NCI-H2227 (cell line): ENCODE data around the gene KRT86.
"Not testable (repeated sequence)": the region's sequence is repeated elsewhere in the genome, so short reads cannot be mapped to it uniquely, and the experiment has no call there.

Experiments
- DNase-seq: peaks from one replicate; lab custom pipeline; 2025; ENCODE audit not compliant: unreplicated experiment; lab: John Stamatoyannopoulos, UW

The KRT86 gene

DNA sequence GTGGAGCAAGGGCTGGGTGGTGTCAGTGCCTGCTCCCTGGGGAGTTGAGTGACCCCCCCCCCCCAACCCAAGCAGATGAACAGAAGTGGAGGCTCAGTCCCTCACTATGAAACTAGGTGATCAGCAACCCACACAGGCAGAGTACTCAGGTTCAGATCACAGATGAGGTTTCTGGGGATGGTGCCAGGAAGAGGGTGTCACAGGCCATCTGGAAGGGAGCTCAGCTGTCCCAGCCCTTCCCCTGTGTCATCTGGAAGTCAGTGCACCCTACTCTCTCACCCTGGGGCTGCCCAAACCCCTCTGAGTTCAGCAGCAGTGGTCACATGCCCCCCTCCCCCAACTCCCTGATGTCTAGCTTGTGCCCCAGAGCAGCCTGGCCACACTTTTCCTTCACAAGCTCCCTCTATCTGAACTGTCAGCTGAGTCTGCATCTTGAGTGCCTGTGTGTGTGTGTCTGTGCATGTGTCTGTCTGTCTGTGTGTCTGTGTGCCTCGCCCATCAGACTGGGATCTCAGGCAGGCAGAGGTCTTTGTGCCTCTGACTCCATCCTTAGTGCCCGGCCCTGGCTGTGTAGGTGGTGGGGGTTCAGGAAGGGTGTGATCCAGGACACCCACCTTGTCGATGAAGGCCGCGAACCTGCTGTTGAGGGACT, 16.2 kb downstream of the KRT86 start:
- DNase-seq = not testable (repeated sequence)

- no peak for DNase-seq
Observed at GRCh38 chr12:52291267-52291935, 17.0 kb downstream of the KRT86 start, which contains the start of gene KRT81. Gene KRT81, minus strand, starts transcription at chr12:52291534. Its CDS starts 69 bp downstream, at chr12:52291465.

- no peak for DNase-seq
Observed at GRCh38 chr12:52293926-52294325, 19.5 kb downstream of the KRT86 start.

GRCh38 chr12:52294803-52295202, 20.4 kb downstream of the KRT86 start:
- no peak for DNase-seq

DNA sequence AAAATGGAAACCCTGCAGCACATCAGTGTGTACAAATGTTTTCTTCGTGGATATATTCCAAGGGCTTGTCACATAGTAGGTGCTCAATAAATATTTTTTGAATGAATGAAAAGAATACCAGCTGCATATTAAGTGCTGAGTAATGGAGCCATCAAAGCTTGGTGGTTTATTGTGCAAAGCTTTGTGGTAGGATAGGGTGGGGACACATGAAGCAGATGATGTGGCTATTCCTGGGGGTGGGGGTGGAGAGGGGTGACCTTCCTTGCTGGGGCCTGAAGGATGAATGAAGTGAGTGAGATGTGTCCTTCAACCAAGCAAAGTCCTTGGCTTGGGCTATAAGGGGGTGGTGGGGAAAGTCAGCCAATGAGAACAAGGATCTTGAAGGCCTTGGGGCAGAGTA, 21.2 kb downstream of the KRT86 start:
- DNase-seq = no peak

GRCh38 chr12:52296572-52297215, 22.2 kb downstream of the KRT86 start:
- no peak for DNase-seq

DNA sequence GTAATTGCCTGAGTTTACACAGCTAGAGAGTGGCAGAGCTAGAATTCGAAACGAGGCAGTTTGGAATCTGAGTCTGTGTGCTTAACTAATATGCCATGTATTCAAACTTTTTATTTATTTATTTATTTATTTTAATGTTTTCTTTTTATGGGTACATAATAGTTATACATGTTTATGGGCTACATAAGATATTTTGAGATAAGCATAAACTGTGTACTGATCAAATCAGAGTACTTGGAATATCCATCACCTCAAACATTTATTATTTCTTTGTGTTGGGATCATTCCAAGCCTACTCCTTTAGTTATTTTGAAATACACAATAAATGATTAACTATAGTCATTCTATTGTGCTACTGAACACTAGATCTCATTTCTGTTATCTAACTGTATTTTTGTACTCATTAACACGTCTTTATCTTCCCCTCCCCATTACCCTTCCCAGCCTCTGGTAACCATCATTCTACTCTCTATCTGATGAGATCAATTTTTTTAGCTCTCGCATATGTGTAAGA, 24.3 kb downstream of the KRT86 start:
- DNase-seq = no peak

- DNase-seq = no peak
Observed at GRCh38 chr12:52300796-52301691, 26.6 kb downstream of the KRT86 start.

DNA sequence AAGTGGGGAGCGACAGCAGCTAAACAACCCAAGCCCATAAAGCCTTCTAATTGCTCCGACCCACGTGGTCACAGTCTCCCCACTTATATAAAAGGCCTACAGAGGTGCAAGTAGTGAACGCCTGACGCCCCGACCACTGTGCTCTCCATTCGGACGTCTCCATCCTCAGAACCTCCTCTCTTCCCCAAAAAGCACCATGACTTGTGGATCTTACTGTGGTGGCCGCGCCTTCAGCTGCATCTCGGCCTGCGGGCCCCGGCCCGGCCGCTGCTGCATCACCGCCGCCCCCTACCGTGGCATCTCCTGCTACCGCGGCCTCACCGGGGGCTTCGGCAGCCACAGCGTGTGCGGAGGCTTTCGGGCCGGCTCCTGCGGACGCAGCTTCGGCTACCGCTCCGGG, 27.3 kb downstream of the KRT86 start:
- not testable (repeated sequence) for DNase-seq

DNA sequence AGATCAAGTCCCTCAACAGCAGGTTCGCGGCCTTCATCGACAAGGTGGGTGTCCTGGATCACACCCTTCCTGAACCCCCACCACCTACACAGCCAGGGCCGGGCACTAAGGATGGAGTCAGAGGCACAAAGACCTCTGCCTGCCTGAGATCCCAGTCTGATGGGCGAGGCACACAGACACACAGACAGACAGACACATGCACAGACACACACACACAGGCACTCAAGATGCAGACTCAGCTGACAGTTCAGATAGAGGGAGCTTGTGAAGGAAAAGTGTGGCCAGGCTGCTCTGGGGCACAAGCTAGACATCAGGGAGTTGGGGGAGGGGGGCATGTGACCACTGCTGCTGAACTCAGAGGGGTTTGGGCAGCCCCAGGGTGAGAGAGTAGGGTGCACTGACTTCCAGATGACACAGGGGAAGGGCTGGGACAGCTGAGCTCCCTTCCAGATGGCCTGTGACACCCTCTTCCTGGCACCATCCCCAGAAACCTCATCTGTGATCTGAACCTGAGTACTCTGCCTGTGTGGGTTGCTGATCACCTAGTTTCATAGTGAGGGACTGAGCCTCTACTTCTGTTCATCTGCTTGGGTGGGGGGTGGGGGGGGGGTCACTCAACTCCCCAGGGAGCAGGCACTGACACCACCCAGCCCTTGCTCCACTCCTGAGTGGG, 27.9 kb downstream of the KRT86 start:
- DNase-seq = not testable (repeated sequence)

- DNase-seq = not testable (repeated sequence)
Observed at GRCh38 chr12:52304941-52305411, 30.5 kb downstream of the KRT86 start.

- no peak for DNase-seq
Observed at GRCh38 chr12:52305921-52306705, 31.7 kb downstream of the KRT86 start.

DNA sequence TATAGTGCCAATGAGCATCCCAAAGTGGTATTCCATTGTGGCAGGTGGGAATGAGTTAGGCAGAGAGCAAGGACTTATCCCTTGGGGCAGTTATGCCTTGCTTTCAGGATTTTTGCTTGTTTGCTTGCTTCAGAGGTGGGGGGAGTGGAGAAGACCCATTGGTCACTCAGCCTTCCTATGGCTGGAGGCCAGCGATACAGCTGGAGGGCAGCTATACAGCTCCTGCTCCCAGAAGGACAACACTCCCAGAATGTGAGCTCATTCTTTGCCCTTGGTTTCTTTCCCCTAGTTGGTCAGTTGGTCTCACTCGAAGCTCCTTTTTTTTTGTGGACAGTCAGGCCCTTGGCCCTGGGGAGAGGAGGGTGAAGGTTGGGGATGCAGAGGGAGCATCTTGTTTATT, 32.3 kb downstream of the KRT86 start:
- DNase-seq = no peak

DNA sequence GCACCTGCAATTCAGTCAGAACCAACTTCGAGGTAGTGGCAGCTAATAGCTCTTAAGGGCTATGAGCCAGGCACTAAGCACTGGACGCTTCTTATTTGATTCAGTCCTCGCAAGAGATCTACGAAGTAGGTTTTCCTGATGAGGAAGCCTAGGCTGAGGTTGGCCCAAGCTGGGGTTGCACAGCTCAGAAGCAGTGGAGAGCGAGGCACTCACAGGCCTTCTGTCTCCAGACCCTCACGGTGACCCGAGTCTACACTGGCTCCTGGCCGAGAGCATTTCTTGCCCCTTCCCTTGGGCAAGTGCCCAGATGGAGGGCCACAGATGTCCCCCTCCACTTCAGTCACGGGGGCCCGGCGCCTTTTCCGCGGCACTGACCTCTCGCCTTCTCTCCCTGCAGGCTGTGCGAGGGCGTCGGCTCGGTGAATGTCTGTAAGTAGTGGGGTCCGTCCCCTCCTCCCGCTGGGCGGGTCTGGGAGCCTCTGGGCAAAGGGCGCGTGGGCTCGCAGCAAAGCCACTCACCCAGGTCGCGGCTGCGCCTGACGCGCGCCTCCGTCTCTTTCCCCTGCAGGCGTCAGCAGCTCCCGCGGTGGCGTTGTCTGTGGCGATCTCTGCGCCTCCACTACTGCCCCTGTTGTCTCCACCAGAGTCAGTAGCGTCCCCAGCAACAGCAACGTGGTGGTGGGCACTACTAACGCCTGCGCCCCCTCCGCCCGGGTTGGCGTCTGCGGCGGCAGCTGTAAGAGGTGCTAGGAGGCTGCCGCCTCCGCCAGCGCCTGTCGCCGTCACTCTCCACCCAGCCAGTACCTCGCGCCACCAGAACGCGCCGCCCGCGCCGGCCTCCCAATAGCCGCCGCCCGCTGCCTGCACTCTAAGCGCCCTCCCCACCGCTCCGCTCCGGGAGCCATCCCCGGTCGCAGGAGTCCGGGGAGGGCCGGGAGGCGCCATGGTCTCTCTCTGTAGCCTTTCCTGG, 33.7 kb downstream of the KRT86 start:
- peak; percentile 70 for DNase-seq

GRCh38 chr12:52308806-52309425, 34.5 kb downstream of the KRT86 start:
- DNase-seq = no peak

DNA sequence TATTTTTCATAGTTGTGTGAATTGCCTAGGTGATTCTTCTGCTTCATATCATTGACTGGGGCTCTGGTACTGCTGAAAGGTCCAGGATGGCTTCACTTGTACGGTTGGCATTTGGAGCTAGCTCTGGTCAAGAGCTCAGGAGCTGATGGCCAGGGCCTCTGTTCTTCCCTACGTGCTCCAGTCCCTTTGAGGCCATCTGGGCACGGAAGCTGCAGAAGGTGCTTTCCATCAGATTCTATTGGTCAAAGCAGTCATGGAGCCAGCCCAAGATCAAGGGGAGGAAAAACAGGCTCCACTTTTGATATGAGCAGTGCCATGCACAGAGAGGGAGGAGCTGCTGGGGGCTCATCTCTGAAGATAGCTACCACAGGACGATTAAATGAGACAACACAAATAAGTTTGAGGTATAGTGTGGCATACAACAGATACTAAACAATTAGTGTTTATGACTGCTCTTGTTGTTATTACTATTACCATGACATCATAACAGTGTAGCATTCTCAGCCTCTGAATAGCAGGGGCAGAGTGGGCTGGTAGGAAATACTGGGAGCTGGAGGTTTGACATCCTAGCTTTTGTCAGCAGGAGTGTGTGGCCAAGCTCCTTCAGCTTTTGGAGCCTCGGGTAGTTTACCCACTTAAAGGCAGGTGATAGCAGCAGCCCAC, 36.3 kb downstream of the KRT86 start:
- DNase-seq = no peak

DNA sequence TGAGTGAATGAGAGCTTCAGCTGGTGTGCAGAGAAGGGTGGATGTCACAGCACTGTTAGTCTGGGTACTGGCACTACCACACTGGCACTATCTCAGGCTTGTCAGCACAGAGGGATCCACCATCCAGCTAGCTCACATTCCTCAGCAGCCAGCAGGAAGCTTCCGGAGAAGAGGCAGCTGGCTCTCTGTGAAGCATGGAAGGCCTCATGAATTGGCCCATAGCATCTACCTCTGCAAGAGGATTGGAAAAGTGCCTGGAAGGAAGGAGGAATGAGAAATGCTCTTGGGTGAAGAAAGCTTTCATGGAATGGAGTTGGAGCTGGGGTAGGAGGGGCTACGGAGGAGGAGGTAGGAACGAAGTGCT, 36.8 kb downstream of the KRT86 start:
- DNase-seq = no peak
